K562 (cell line): ENCODE data around the gene RNU6-9. TPM values are rescaled to one million over a fixed set of nuclear protein-coding genes. Genes with fewer than 3 reads are reported as not detected.

Experiments
- CHD7 ChIP-seq: fragments of 200-600 bp; sonication (generic); IDR thresholded peaks from one replicate; pipeline ENCODE4 v1.6.1; 2012; ENCODE audit warnings: mild to moderate bottlenecking, low read depth, low read length, inconsistent platforms
- NEUROD1 ChIP-seq: fragments of 150-350 bp; IDR thresholded peaks from 2 replicates; pipeline ENCODE4 v1.6.1; 2014; ENCODE audit warnings: borderline replicate concordance, low read length, low read depth; ENCODE audit not compliant: partially characterized antibody
- PHB ChIP-seq: fragments of 250-450 bp; sonication (Bioruptor Pico); IDR thresholded peaks from 2 replicates; pipeline ENCODE4 v1.5.0; 2021
- ZNF407 ChIP-seq: fragments of 450-650 bp; IDR thresholded peaks from 2 replicates; pipeline ENCODE4 v1.6.1; 2016; ENCODE audit warnings: low read depth
- ZNF766 ChIP-seq: fragments of 200-800 bp; sonication (Bioruptor generic); conservative IDR thresholded peaks from 2 replicates; pipeline ENCODE4 v1.6.1; 2016; ENCODE audit warnings: missing genetic modification characterization, missing compliant biosample characterization
- polyA plus RNA-seq, 8 experiments: library from polyadenylated mRNA; depleted of rRNA in 4 of 8; stranded (reverse) in 5 of 8; unstranded in 3 of 8; fragments of >200 nt; fragmentation: Nextera tagmentation in 2 of 8; fragmentation: Illumina TruSeq in 1 of 8; extraction: Ambion mirVana in 2 of 8; extraction: Trizol in 1 of 8; gene quantifications; 2 replicates each; pipeline versions ENCODE4 v1.2.1 to v1.2.3, GENCODE V29; 2011 to 2014; ENCODE audit warnings: inconsistent platforms in 1 of 8, missing spikeins in 1 of 8
- total RNA-seq, 7 experiments: library from RNA; depleted of rRNA in 6 of 7; stranded (reverse); fragments of >200 nt in 6 of 7; fragmentation: Illumina TruSeq in 2 of 7; extraction: Trizol in 2 of 7; gene quantifications; 2 replicates each; pipeline versions ENCODE4 v1.2.1 to v1.2.3, GENCODE V29; 2011 to 2021; ENCODE audit warnings: low replicate concordance in 1 of 7
- TF ChIP-seq, protein P1 (sequence below): sonication (generic); IDR thresholded peaks from 2 replicates; pipeline ENCODE4 v1.6.1; 2016

Gene RNU6-9
- total and polyA plus RNA-seq, 9 of the 15 experiments (the other 6 are each of a cell fraction or from before 2014, with no cell fraction given), result not detected

DNA sequence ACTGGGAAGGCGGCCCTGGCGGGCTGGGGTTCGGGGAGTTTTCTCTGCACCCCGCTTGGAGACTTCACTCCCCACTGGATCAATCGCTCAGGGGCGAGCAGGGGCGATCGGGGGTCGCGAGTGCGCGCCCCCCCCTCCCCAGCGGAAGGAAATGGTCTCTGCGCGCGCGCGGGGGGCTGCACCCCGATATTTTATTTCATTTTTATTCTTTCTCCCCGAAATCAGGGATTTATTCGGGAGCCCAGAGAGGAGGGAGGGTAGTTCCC, 33.0 kb downstream of the RNU6-9 start (continued):
- TF ChIP-seq, protein P1, sequence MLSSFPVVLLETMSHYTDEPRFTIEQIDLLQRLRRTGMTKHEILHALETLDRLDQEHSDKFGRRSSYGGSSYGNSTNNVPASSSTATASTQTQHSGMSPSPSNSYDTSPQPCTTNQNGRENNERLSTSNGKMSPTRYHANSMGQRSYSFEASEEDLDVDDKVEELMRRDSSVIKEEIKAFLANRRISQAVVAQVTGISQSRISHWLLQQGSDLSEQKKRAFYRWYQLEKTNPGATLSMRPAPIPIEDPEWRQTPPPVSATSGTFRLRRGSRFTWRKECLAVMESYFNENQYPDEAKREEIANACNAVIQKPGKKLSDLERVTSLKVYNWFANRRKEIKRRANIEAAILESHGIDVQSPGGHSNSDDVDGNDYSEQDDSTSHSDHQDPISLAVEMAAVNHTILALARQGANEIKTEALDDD, result no peak
- TF ChIP-seq CHD7 (no peak), PHB (CRISPR knock-in tag) (no peak), NEUROD1 (no peak), ZNF407 (no peak), ZNF766 (CRISPR knock-in tag) (no peak)
